Measurements from ENCODE around the gene FAM9A.
A peak's percentile ranks its signal among the peaks of the same experiment; 100 is the strongest.
"Not testable (repeated sequence)": the region's sequence is repeated elsewhere in the genome, so short reads cannot be mapped to it uniquely, and the experiment has no call there.

The FAM9A gene

GRCh38 chrX:8800351-8800750 lies 832 bp downstream of the FAM9A start:
- not testable (repeated sequence) for DNase-seq

GRCh38 chrX:8799281-8799680 lies 1.9 kb downstream of the FAM9A start:
- not testable (repeated sequence) for DNase-seq

GRCh38 chrX:8798702-8799101 lies 2.5 kb downstream of the FAM9A start:
- DNase-seq = not testable (repeated sequence)

GRCh38 chrX:8787119-8787518 lies 14.1 kb downstream of the FAM9A start:
- DNase-seq = not testable (repeated sequence)

- no peak for DNase-seq
These were observed 17.0 kb downstream of the FAM9A start for GRCh38 chrX:8784162-8784561.

GRCh38 chrX:8783714-8784098 lies 17.5 kb downstream of the FAM9A start:
- DNase-seq = no peak

- peak; percentile 13 for DNase-seq
These were observed 18.0 kb downstream of the FAM9A start for GRCh38 chrX:8783097-8783713.

GRCh38 chrX:8782595-8782994 lies 18.6 kb downstream of the FAM9A start:
- DNase-seq = no peak

- not testable (repeated sequence) for DNase-seq
These were observed 19.3 kb downstream of the FAM9A start for GRCh38 chrX:8781921-8782320.

- DNase-seq = no peak
These were observed 28.1 kb downstream of the FAM9A start for GRCh38 chrX:8773117-8773516.

GRCh38 chrX:8760021-8760420 lies 41.2 kb downstream of the FAM9A start:
- DNase-seq = no peak

GRCh38 chrX:8758706-8759105 lies 42.5 kb downstream of the FAM9A start:
- not testable (repeated sequence) for DNase-seq

- DNase-seq = not testable (repeated sequence)
These were observed 43.4 kb downstream of the FAM9A start for GRCh38 chrX:8757609-8758389.

- DNase-seq = no peak
These were observed 45.4 kb downstream of the FAM9A start for GRCh38 chrX:8755813-8756212.

- DNase-seq = no peak
These were observed 46.1 kb downstream of the FAM9A start for GRCh38 chrX:8755116-8755515.

- DNase-seq = no peak
These were observed 51.5 kb downstream of the FAM9A start for GRCh38 chrX:8749697-8750096.

GRCh38 chrX:8748855-8749254 lies 52.3 kb downstream of the FAM9A start:
- DNase-seq = no peak

GRCh38 chrX:8743126-8743732 lies 58.0 kb downstream of the FAM9A start:
- peak; percentile 28 for DNase-seq

- no peak for DNase-seq
These were observed 59.2 kb downstream of the FAM9A start for GRCh38 chrX:8741981-8742380.
